Tibial nerve (tissue), 4 donors: ENCODE measurements around the gene NEMP2.

ENCODE experiments used
- CTCF ChIP-seq, 5 experiments: fragments of 200-600 bp in 3 of 5; fragments of 450-650 bp in 2 of 5; sonication (generic) in 3 of 5; IDR thresholded peaks; one replicate each; pipeline ENCODE4 v1.5.1; 2016 to 2019; ENCODE audit warnings: antibody characterized with exemption in 5 of 5, mild to moderate bottlenecking in 3 of 5, moderate library complexity in 2 of 5
- EP300 ChIP-seq, 2 donors: sonication (generic); formaldehyde crosslinking; IDR thresholded peaks; one replicate each; pipeline ENCODE4 v1.6.1; 2017; ENCODE audit warnings: antibody characterized with exemption in 2 of 2, mild to moderate bottlenecking in 1 of 2
- POLR2A ChIP-seq, 2 donors: fragments of 450-650 bp; IDR thresholded peaks; one replicate each; pipeline ENCODE4 v1.6.1; 2017; ENCODE audit warnings: antibody characterized with exemption in 2 of 2, mild to moderate bottlenecking in 2 of 2, moderate library complexity in 2 of 2

GRCh38 chr2:190570871-190571270 lies 36.3 kb upstream of the NEMP2 start:
- no peak for TF ChIP-seq POLR2A (IDR thresholded peaks at IDR 0.05)
- TF ChIP-seq CTCF (IDR thresholded peaks at IDR 0.05) = no peak
- no peak for TF ChIP-seq EP300 (IDR thresholded peaks at IDR 0.05)
